Skeletal muscle tissue (tissue), 4 donors: ENCODE measurements around the gene TGOLN2. TPM values are rescaled to one million over a fixed set of nuclear protein-coding genes. Genes with fewer than 3 reads are reported as not detected.
"Not testable (repeated sequence)": the region's sequence is repeated elsewhere in the genome, so short reads cannot be mapped to it uniquely, and the experiment has no call there.

ENCODE experiments used
- H3K27ac ChIP-seq: one replicate; pipeline ENCODE4 v1.7.0; 2013; ENCODE audit warnings: mild to moderate bottlenecking, low read depth, low read length, inconsistent platforms
- H3K27me3 ChIP-seq, 3 donors: one replicate each; pipeline ENCODE4 v1.7.0; 2013; ENCODE audit warnings: low read length in 3 of 3; ENCODE audit not compliant: control insufficient read depth in 3 of 3, insufficient read depth in 3 of 3
- H3K36me3 ChIP-seq, 3 donors: one replicate each; pipeline ENCODE4 v1.7.0; 2013; ENCODE audit warnings: low read length in 3 of 3; ENCODE audit not compliant: control insufficient read depth in 3 of 3, insufficient read depth in 3 of 3
- H3K4me1 ChIP-seq, 3 donors: one replicate each; pipeline ENCODE4 v1.7.0; 2013; ENCODE audit warnings: low read length in 3 of 3, mild to moderate bottlenecking in 3 of 3; ENCODE audit not compliant: control insufficient read depth in 3 of 3, insufficient read depth in 3 of 3
- H3K4me3 ChIP-seq, 3 donors: one replicate each; pipeline ENCODE4 v1.7.0; 2013; ENCODE audit warnings: low read length in 3 of 3
- H3K9ac ChIP-seq, 3 donors: one replicate each; pipeline ENCODE4 v1.7.0; 2013; ENCODE audit warnings: low read length in 3 of 3, mild to moderate bottlenecking in 3 of 3, moderate library complexity in 2 of 3, low read depth in 1 of 3
- H3K9me3 ChIP-seq, 3 donors: one replicate each; pipeline ENCODE4 v1.7.0; 2013; ENCODE audit warnings: low read length in 3 of 3; ENCODE audit not compliant: control insufficient read depth in 3 of 3
- total RNA-seq: library from RNA; depleted of rRNA; stranded (reverse); fragments of >200 nt; gene quantifications from one replicate; pipeline ENCODE4 v1.2.3, GENCODE V29; 2014
- donor health status: Osteomylitis.

Gene TGOLN2
- total RNA-seq, 1 donor from 2014 or later, result 29.7 TPM

- peak overlapping the region; percentile 86 to 99 (median 92) for H3K4me3 ChIP-seq
- H3K9me3 ChIP-seq, result no peaks in the 10 kb centered on the region
- H3K9ac ChIP-seq, result peak overlapping the region; percentile 87 to 99 (median 98)
- no peaks in the 10 kb centered on the region for H3K27me3 ChIP-seq
- H3K36me3 ChIP-seq, result peaks cover 25 to 30% (median 26%) of the 10 kb centered on the region in 3 donors
- H3K27ac ChIP-seq, result peak overlapping the region; percentile 88
- H3K4me1 ChIP-seq, result peaks cover 25 to 38% (median 36%) of the 10 kb centered on the region in 3 donors
Measured at GRCh38 chr2:85326406-85327159, 1.2 kb downstream of the TGOLN2 start.

GRCh38 chr2:85325466-85325811, 2.4 kb downstream of the TGOLN2 start:
- H3K9ac ChIP-seq, result peak overlapping the region in 1 of 3 donors; percentile 99
- H3K4me1 ChIP-seq, result peaks cover 25 to 38% (median 36%) of the 10 kb centered on the region in 3 donors
- no peaks in the 10 kb centered on the region for H3K27me3 ChIP-seq
- peaks cover 30 to 40% (median 35%) of the 10 kb centered on the region in 3 donors for H3K36me3 ChIP-seq
- peak overlapping the region; percentile 86 to 99 (median 92) for H3K4me3 ChIP-seq
- no peaks in the 10 kb centered on the region for H3K9me3 ChIP-seq
- H3K27ac ChIP-seq, result no peak overlapping the region

GRCh38 chr2:85324639-85325465, 2.9 kb downstream of the TGOLN2 start:
- no peak overlapping the region for H3K27ac ChIP-seq
- peak overlapping the region; percentile 42 to 92 (median 86) for H3K4me3 ChIP-seq
- H3K27me3 ChIP-seq, result no peaks in the 10 kb centered on the region
- peak overlapping the region in 1 of 3 donors; percentile 99 for H3K9ac ChIP-seq
- H3K36me3 ChIP-seq, result peaks cover 30 to 41% (median 40%) of the 10 kb centered on the region in 3 donors
- H3K4me1 ChIP-seq, result peaks cover 25 to 38% (median 36%) of the 10 kb centered on the region in 3 donors
- H3K9me3 ChIP-seq, result no peaks in the 10 kb centered on the region

- not testable (repeated sequence) for H3K9me3 ChIP-seq, H3K9ac ChIP-seq, H3K27ac ChIP-seq, H3K27me3 ChIP-seq, H3K4me3 ChIP-seq
- H3K36me3 ChIP-seq, result peaks cover 30 to 44% (median 41%) of the 10 kb centered on the region in 3 donors
- H3K4me1 ChIP-seq, result peaks cover 25 to 38% (median 36%) of the 10 kb centered on the region in 3 donors
Measured at GRCh38 chr2:85323988-85324367, 3.8 kb downstream of the TGOLN2 start.

- H3K36me3 ChIP-seq, result peaks cover 30 to 46% (median 41%) of the 10 kb centered on the region in 3 donors
- no peaks in the 10 kb centered on the region for H3K27me3 ChIP-seq
- no peak overlapping the region for H3K9ac ChIP-seq
- H3K9me3 ChIP-seq, result no peaks in the 10 kb centered on the region
- H3K4me3 ChIP-seq, result no peak overlapping the region
- peaks cover 29 to 40% (median 36%) of the 10 kb centered on the region in 3 donors for H3K4me1 ChIP-seq
- H3K27ac ChIP-seq, result no peak overlapping the region
Measured at GRCh38 chr2:85323351-85323987, 4.3 kb downstream of the TGOLN2 start.

- Histone ChIP-seq H3K9me3 (no peaks in the 10 kb centered on the region), H3K9ac (no peak overlapping the region), H3K27me3 (no peaks in the 10 kb centered on the region), H3K36me3 (peaks cover 35 to 61% (median 51%) of the 10 kb centered on the region in 3 donors), H3K4me1 (peaks cover 8 to 16% (median 9%) of the 10 kb centered on the region in 3 donors), H3K4me3 (no peak overlapping the region), H3K27ac (no peak overlapping the region)
Measured at GRCh38 chr2:85319796-85320195, 8.0 kb downstream of the TGOLN2 start.

GRCh38 chr2:85318222-85319074, 9.3 kb downstream of the TGOLN2 start:
- Histone ChIP-seq H3K4me3 (no peak overlapping the region), H3K9ac (peak overlapping the region in 1 of 3 donors; percentile 25), H3K4me1 (peaks cover 2 to 8% (median 8%) of the 10 kb centered on the region in 3 donors), H3K36me3 (peaks cover 24 to 54% (median 41%) of the 10 kb centered on the region in 3 donors), H3K27ac (no peak overlapping the region), H3K27me3 (no peaks in the 10 kb centered on the region), H3K9me3 (no peaks in the 10 kb centered on the region)

- not testable (repeated sequence) for H3K4me3 ChIP-seq, H3K27ac ChIP-seq, H3K9me3 ChIP-seq, H3K4me1 ChIP-seq, H3K27me3 ChIP-seq, H3K9ac ChIP-seq
- peaks cover 9 to 38% (median 17%) of the 10 kb centered on the region in 3 donors for H3K36me3 ChIP-seq
Measured at GRCh38 chr2:85315921-85316320, 11.9 kb downstream of the TGOLN2 start.

- peaks cover 11 to 30% (median 12%) of the 10 kb centered on the region in 3 donors for H3K36me3 ChIP-seq
- H3K4me1 ChIP-seq, result peaks cover 0 to 8% (median 8%) of the 10 kb centered on the region in 3 donors
- H3K4me3 ChIP-seq, result no peak overlapping the region
- no peaks in the 10 kb centered on the region for H3K27me3 ChIP-seq
- no peaks in the 10 kb centered on the region for H3K9me3 ChIP-seq
- peak overlapping the region in 1 of 3 donors; percentile 8 for H3K9ac ChIP-seq
- no peak overlapping the region for H3K27ac ChIP-seq
Measured at GRCh38 chr2:85314884-85315242, 12.9 kb downstream of the TGOLN2 start.
